Vagina (tissue), 2 donors: ENCODE results near the gene KRTAP19-2. TPM values are rescaled to one million over a fixed set of nuclear protein-coding genes. Genes with fewer than 3 reads are reported as not detected.
"Not testable (repeated sequence)": the region's sequence is repeated elsewhere in the genome, so short reads cannot be mapped to it uniquely, and the experiment has no call there.

Experiments
- DNase-seq, 2 donors: peaks; one replicate each; pipeline ENCODE4 v3.0.0-alpha.2; 2017; ENCODE audit errors: extremely low spot score in 2 of 2
- H3K27ac ChIP-seq: fragments of 200-600 bp; sonication (generic); one replicate; pipeline ENCODE4 v1.5.1; 2019
- H3K27me3 ChIP-seq: fragments of 200-600 bp; sonication (generic); one replicate; pipeline ENCODE4 v1.5.1; 2019
- H3K36me3 ChIP-seq, 2 donors: fragments of 200-600 bp; sonication (generic); one replicate each; pipeline ENCODE4 v1.5.1; 2017 to 2019
- H3K4me1 ChIP-seq: fragments of 200-600 bp; sonication (generic); one replicate; pipeline ENCODE4 v1.5.1; 2019
- H3K4me3 ChIP-seq, 2 donors: fragments of 200-600 bp; sonication (generic); 1 replicate in 1 of 2; 2 replicates in 1 of 2; pipeline ENCODE4 v1.5.1; 2016 to 2019
- H3K9me3 ChIP-seq: fragments of 200-600 bp; sonication (generic); one replicate; pipeline ENCODE4 v1.5.1; 2019
- CTCF ChIP-seq, 3 experiments: fragments of 450-650 bp in 2 of 3; fragments of 200-600 bp in 1 of 3; sonication (generic) in 1 of 3; IDR thresholded peaks; one replicate each; pipeline ENCODE4 v1.5.1; 2017 to 2019; ENCODE audit warnings: antibody characterized with exemption in 3 of 3, mild to moderate bottlenecking in 2 of 3, moderate library complexity in 2 of 3
- POLR2A ChIP-seq, 2 donors: fragments of 450-650 bp; IDR thresholded peaks; one replicate each; pipeline ENCODE4 v1.6.1; 2017; ENCODE audit warnings: antibody characterized with exemption in 2 of 2, mild to moderate bottlenecking in 2 of 2, moderate library complexity in 2 of 2
- POLR2AphosphoS5 ChIP-seq, 2 donors: sonication (generic); formaldehyde crosslinking; IDR thresholded peaks; one replicate each; pipeline ENCODE4 v1.9.0; 2017; ENCODE audit warnings: antibody characterized with exemption in 2 of 2, mild to moderate bottlenecking in 2 of 2, low read depth in 1 of 2; ENCODE audit not compliant: insufficient read depth in 1 of 2
- intact Hi-C: fragments of 100-400 bp; cut with DNase I; formaldehyde crosslinking; loops from one replicate; pipeline ENCODE4 v1.15.1; 2023
- total RNA-seq: library from RNA; depleted of rRNA; stranded (reverse); fragments of >200 nt; gene quantifications from one replicate; pipeline ENCODE4 v1.2.3, GENCODE V29; 2016

The KRTAP19-2 gene, protein sequence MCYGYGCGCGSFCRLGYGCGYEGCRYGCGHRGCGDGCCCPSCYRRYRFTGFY
- total RNA-seq = not detected

- no peak for DNase-seq
- intact Hi-C loops = no loop called here
- H3K27me3 ChIP-seq = no peaks in the 10 kb centered on the region
- no peak for TF ChIP-seq POLR2AphosphoS5 (IDR thresholded peaks at IDR 0.05; ENCODE audit: insufficient read depth in 1 of 2, low read depth in 1 of 2)
- no peak for TF ChIP-seq POLR2A (IDR thresholded peaks at IDR 0.05)
- no peak for TF ChIP-seq CTCF (IDR thresholded peaks at IDR 0.05)
- H3K36me3 ChIP-seq = no peaks in the 10 kb centered on the region
- no peaks in the 10 kb centered on the region for H3K4me1 ChIP-seq
- no peak within 1 kb of the TSS for H3K4me3 ChIP-seq
- H3K9me3 ChIP-seq = no peaks in the 10 kb centered on the region
- H3K27ac ChIP-seq = no peak within 1 kb of the TSS
These were observed at the start of gene KRTAP19-2 for GRCh38 chr21:30487336-30487735. TSS of gene KRTAP19-2 (minus strand) at chr21:30487436. CDS start at chr21:30487348, 88 bp downstream.

DNA sequence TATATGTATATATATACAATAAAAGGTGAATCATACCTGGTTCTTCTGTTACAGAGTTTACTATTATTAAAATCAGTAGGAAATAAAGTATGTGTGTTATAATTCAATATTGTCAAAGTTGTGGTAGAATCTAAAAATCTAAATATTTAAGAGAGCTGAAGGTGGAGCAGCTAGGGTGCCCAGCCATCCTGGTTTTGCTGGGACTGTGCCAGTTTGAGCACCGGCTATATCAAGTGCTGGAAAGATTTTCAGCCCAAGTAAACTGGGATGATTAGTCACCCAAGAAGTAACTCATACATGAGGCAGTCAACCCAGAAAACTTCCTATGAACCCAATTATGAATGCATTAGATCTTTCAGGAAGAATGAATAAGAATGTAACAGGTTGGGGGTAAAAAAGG lies 31.6 kb upstream of the KRTAP19-2 start:
- intact Hi-C loops = no loop called here
- no peak for DNase-seq
- no peak for TF ChIP-seq POLR2AphosphoS5 (IDR thresholded peaks at IDR 0.05; ENCODE audit: insufficient read depth in 1 of 2, low read depth in 1 of 2)
- H3K27me3 ChIP-seq = no peaks in the 10 kb centered on the region
- no peaks in the 10 kb centered on the region for H3K9me3 ChIP-seq
- H3K36me3 ChIP-seq = no peaks in the 10 kb centered on the region
- no peak overlapping the region for H3K4me3 ChIP-seq
- no peaks in the 10 kb centered on the region for H3K4me1 ChIP-seq
- no peak overlapping the region for H3K27ac ChIP-seq

- no peaks in the 10 kb centered on the region for H3K4me1 ChIP-seq
- intact Hi-C loops = no loop called here
These were observed 28.4 kb upstream of the KRTAP19-2 start for GRCh38 chr21:30515681-30516080.

DNA sequence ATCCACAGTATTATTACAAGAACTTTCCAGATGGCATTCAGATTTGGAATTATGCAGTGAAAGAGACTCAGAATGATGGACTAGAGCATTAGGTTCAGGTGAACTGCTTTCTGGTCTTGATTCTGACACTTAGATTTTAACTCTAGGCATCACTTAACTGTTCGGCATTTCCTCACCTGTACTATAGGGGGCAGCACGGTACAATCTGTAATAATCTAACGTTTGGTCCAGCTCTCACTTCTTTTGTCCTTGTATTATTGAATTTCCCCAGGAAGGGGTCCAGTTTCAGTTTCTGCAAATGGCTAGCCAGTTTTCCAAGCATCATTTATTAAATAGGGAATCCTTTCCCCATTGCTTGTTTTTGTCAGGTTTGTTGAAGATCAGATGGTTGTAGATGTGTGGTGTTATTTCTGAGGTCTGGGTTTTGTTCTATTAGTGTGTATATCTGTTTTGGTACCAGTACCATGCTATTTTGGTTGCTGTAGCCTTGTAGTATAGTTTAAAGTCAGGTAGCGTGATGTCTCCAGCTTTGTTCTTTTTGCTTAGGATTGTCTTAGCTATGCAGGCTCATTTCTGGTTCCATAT lies 18.5 kb upstream of the KRTAP19-2 start:
- not testable (repeated sequence) for H3K27me3 ChIP-seq

More at GRCh38 chr21:30515681-30516080, 28.4 kb upstream of the KRTAP19-2 start:
- Histone ChIP-seq H3K9me3 (no peaks in the 10 kb centered on the region), H3K4me3 (no peak overlapping the region), H3K27ac (no peak overlapping the region), H3K36me3 (no peaks in the 10 kb centered on the region), H3K27me3 (no peaks in the 10 kb centered on the region)
- no peak for DNase-seq
- TF ChIP-seq CTCF (IDR thresholded peaks at IDR 0.05) (no peak), POLR2A (IDR thresholded peaks at IDR 0.05) (no peak), POLR2AphosphoS5 (IDR thresholded peaks at IDR 0.05; ENCODE audit: insufficient read depth in 1 of 2, low read depth in 1 of 2) (no peak)

DNA sequence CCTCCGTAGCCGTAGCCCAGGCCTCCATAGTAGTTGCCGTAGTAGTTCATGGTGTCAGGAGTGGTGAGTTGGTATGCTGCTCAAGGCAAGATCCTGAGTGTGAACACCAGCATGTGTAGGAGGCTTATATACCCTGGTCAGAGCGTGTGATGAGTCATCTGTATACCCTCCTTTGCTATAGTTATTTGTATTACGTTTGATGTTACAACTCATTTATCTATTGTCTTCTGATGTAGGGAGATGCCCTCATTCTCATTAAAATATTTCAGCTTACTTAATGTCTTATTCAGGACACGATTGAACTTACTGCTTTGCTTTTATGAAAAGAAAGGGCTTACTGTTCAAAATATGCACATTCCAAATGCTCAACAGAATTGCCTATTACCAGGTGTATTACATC lies 14.8 kb upstream of the KRTAP19-2 start, which contains the start of gene KRTAP19-5:
TSS of gene KRTAP19-5 (minus strand) at position 101 of the 400 bp plus-strand sequence. CDS start at position 50, 51 bp downstream.
- H3K27ac ChIP-seq = no peak within 1 kb of the TSS
- no peaks in the 10 kb centered on the region for H3K27me3 ChIP-seq
- intact Hi-C loops = no loop called here
- no peaks in the 10 kb centered on the region for H3K9me3 ChIP-seq
- no peaks in the 10 kb centered on the region for H3K4me1 ChIP-seq
- no peaks in the 10 kb centered on the region for H3K36me3 ChIP-seq
- H3K4me3 ChIP-seq = no peak within 1 kb of the TSS
- no peak for DNase-seq
- TF ChIP-seq POLR2AphosphoS5 (IDR thresholded peaks at IDR 0.05; ENCODE audit: insufficient read depth in 1 of 2, low read depth in 1 of 2) (no peak), CTCF (IDR thresholded peaks at IDR 0.05) (no peak), POLR2A (IDR thresholded peaks at IDR 0.05) (no peak)

More for the DNA sequence above, 18.5 kb upstream of the KRTAP19-2 start:
- H3K27ac ChIP-seq, H3K36me3 ChIP-seq, H3K4me3 ChIP-seq, H3K9me3 ChIP-seq, intact Hi-C loops, H3K4me1 ChIP-seq, DNase-seq: not testable (repeated sequence)

DNA sequence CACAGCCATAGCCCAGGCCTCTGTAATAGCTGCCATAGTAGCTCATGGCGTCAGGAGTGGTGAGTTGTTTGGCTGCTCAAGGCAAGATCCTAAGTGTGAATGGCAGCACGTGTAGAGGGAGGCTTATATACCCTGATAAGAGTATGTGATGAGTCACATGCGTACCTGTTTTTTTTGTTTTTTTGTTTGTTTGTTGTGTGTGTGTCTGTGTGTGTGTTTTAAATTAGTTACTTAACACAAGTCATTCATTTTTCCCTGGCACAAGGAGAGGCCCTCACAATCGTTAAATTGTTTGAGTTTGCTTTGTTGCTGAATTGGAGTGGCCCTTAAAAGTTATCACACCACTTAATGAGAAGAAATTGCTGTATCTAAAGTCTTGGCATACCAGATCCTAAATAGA lies 9.8 kb upstream of the KRTAP19-2 start, which contains the start of gene KRTAP19-4:
TSS of gene KRTAP19-4 (minus strand) at position 101 of the 400 bp plus-strand sequence. CDS start at position 46, 55 bp downstream.
- Histone ChIP-seq H3K27me3 (no peaks in the 10 kb centered on the region), H3K27ac (no peak within 1 kb of the TSS), H3K4me3 (no peak within 1 kb of the TSS), H3K4me1 (no peaks in the 10 kb centered on the region), H3K36me3 (no peaks in the 10 kb centered on the region), H3K9me3 (no peaks in the 10 kb centered on the region)
- no peak for DNase-seq
- intact Hi-C loops = no loop called here
- TF ChIP-seq CTCF (IDR thresholded peaks at IDR 0.05) = no peak
- TF ChIP-seq POLR2AphosphoS5 (IDR thresholded peaks at IDR 0.05; ENCODE audit: insufficient read depth in 1 of 2, low read depth in 1 of 2) = no peak
- no peak for TF ChIP-seq POLR2A (IDR thresholded peaks at IDR 0.05)
